ENCODE data around the gene PITX1. TPM values are rescaled to one million over a fixed set of nuclear protein-coding genes. Genes with fewer than 3 reads are reported as not detected.

The PITX1 gene
- total and polyA plus RNA-seq, 11 donors = 0.03 to 0.39 TPM; not detected in 9

- ATAC-seq = no peak
- TF ChIP-seq CTCF (IDR thresholded peaks at IDR 0.05) (no peak), POLR2A (IDR thresholded peaks at IDR 0.05) (no peak)
- Histone ChIP-seq H3K27me3 (no peaks in the 10 kb centered on the region), H3K36me3 (no peaks in the 10 kb centered on the region), H3K27ac (no peak overlapping the region), H3K4me3 (no peak overlapping the region), H3K4me1 (peaks cover 0 to 7% (median 0%) of the 10 kb centered on the region in 12 donors), H3K9me3 (peaks cover 0 to 7% (median 0%) of the 10 kb centered on the region in 12 donors)
- intact Hi-C loops (cut with DNase I) = no loop called here
- 78 to 92% (median 85%) methylated on average over 3 of the region's 3 CpGs for WGBS, 4 donors
- DNase-seq = no peak
These were observed 44.7 kb downstream of the PITX1 start for GRCh38 chr5:134989266-134989830.

GRCh38 chr5:134982230-134982629 is 51.8 kb downstream of the PITX1 start:
- Histone ChIP-seq H3K9me3 (peaks cover 0 to 56% (median 21%) of the 10 kb centered on the region in 12 donors), H3K27me3 (no peaks in the 10 kb centered on the region), H3K27ac (no peak overlapping the region), H3K4me3 (no peak overlapping the region), H3K4me1 (no peaks in the 10 kb centered on the region), H3K36me3 (no peaks in the 10 kb centered on the region)
- ATAC-seq (no peak), DNase-seq (no peak)
- no peak for TF ChIP-seq CTCF (IDR thresholded peaks at IDR 0.05)
- no peak for TF ChIP-seq POLR2A (IDR thresholded peaks at IDR 0.05)
- WGBS, 4 donors = 92 to 100% (median 95%) methylated on average over 1 of the region's 1 CpG
- intact Hi-C loops (cut with DNase I) = no loop called here

GRCh38 chr5:134979416-134979815 is 54.6 kb downstream of the PITX1 start:
- peaks cover 0 to 67% (median 21%) of the 10 kb centered on the region in 12 donors for H3K9me3 ChIP-seq
- H3K4me3 ChIP-seq = no peak overlapping the region
- ATAC-seq (no peak), DNase-seq (no peak)
- no peak overlapping the region for H3K27ac ChIP-seq
- H3K27me3 ChIP-seq = no peaks in the 10 kb centered on the region
- intact Hi-C loops (cut with DNase I) = no loop called here
- no peaks in the 10 kb centered on the region for H3K4me1 ChIP-seq
- no peaks in the 10 kb centered on the region for H3K36me3 ChIP-seq
- no peak for TF ChIP-seq CTCF (IDR thresholded peaks at IDR 0.05)
- TF ChIP-seq POLR2A (IDR thresholded peaks at IDR 0.05) = no peak
- 90 to 97% (median 93%) methylated on average over 3 of the region's 3 CpGs for WGBS, 4 donors

Other genes with a start within 250 kb of the PITX1 start
- 10 to 100 TPM; 23.4 to 32.9 (median 27.0) TPM for gene C5orf24, start 188.3 kb downstream of the PITX1 start, total RNA-seq
- 10 to 100 TPM; 10.9 to 33.4 TPM for gene C5orf24, start 188.3 kb downstream of the PITX1 start, polyA plus RNA-seq
- 10 to 100 TPM; 38.4 to 59.7 (median 55.6) TPM for gene TXNDC15, start 159.9 kb downstream of the PITX1 start, total RNA-seq
- gene TXNDC15, start 159.9 kb downstream of the PITX1 start, polyA plus RNA-seq = 100 to 1,000 TPM in 1 of 2 donors, 10 to 100 TPM in 1; 46.3 to 129 TPM
- gene PCBD2, start 129.1 kb downstream of the PITX1 start, total RNA-seq = 10 to 100 TPM; 14.0 to 31.6 (median 21.2) TPM
- gene PCBD2, start 129.1 kb downstream of the PITX1 start, polyA plus RNA-seq = 10 to 100 TPM in 1 of 2 donors, 1 to 10 TPM in 1; 9.1 to 10.4 TPM
- under 1 TPM in 7 of 9 donors, not detected in 2; 0.54 to 0.98 (median 0.72) TPM for gene CATSPER3, start 66.3 kb downstream of the PITX1 start, total RNA-seq
- gene CATSPER3, start 66.3 kb downstream of the PITX1 start, polyA plus RNA-seq = under 1 TPM; 0.38 to 0.61 TPM